ENCODE results near the gene IGSF22. TPM values are rescaled to one million over a fixed set of nuclear protein-coding genes. Genes with fewer than 3 reads are reported as not detected.

The IGSF22 gene
- total and polyA plus RNA-seq, 2 of the 13 experiments (the other 11 are each of a cell fraction or from before 2014, with no cell fraction given), result not detected

GRCh38 chr11:18706330-18707243 lies 19.4 kb downstream of the IGSF22 start:
- DNase-seq (ENCODE audit: low spot score) (no peak), ATAC-seq (no peak), FAIRE-seq (no peak)
- in situ Hi-C loops (cut with HindIII; ENCODE audit: extremely low pct_ligation_motif_present, low pct_unique_long_range_greater_than_20kb) (no loop called here), intact Hi-C loops (cut with micrococcal nuclease; ENCODE audit: unreplicated experiment) (no loop called here)
- Histone ChIP-seq H3K27me3 (ENCODE audit: control insufficient read depth in 1 of 2, insufficient read depth in 2 of 2, low read length in 2 of 2) (peaks cover 1 to 72% of the 10 kb centered on the region in 2 experiments; a peak in 4 of 5 replicates), H3K79me2 (ENCODE audit: insufficient read depth, low read length) (no peaks in the 10 kb centered on the region), H2AFZ (ENCODE audit: low read length) (no peak overlapping the region), H3K4me3 (replicated peaks in 1 of 3; ENCODE audit: insufficient read depth in 1 of 3, low read depth in 2 of 3, low read length in 3 of 3) (no peak overlapping the region), H3K27ac (ENCODE audit: extremely low read length, insufficient read depth, low read length) (no peak overlapping the region), H3K9ac (ENCODE audit: insufficient read depth, low read depth, low read length) (no peak overlapping the region), H3K4me1 (ENCODE audit: insufficient read depth, low read length) (no peaks in the 10 kb centered on the region), H3K9me3 (ENCODE audit: low read length) (no peaks in the 10 kb centered on the region), H4K20me1 (ENCODE audit: insufficient read depth, low read length) (no peaks in the 10 kb centered on the region), H3K4me2 (ENCODE audit: low read depth, low read length) (no peak overlapping the region), H3K36me3 (replicated peaks in 1 of 2; ENCODE audit: control insufficient read depth in 1 of 2, insufficient read depth in 2 of 2, low read length in 2 of 2) (no peaks in the 10 kb centered on the region)
- CTCF ChIA-PET (ENCODE audit: low intra/inter-chr PET ratio, low total read pairs), result no interaction called here
- POLR2A ChIA-PET, result no interaction called here
- no peak for TF ChIP-seq AGO1 (IDR thresholded peaks at IDR 0.05; ENCODE audit: low read depth, low read length, poor library complexity, severe bottlenecking)
- peak; percentile 65 for TF ChIP-seq CREB1 (IDR thresholded peaks at IDR 0.05)
- TF ChIP-seq CREB1 (CRISPR knock-in tag; IDR thresholded peaks at IDR 0.05), result no peak
- WGBS (ENCODE audit: low lambda C conversion rate), result 29% methylated on average over 33 of the region's 34 CpGs
- BruUV-seq (replicated peaks), result no TSS peak

GRCh38 chr11:18705651-18706281 lies 20.2 kb downstream of the IGSF22 start:
- H3K9ac ChIP-seq (ENCODE audit: insufficient read depth, low read depth, low read length), result no peak overlapping the region
- no peak for ATAC-seq

More at GRCh38 chr11:18705651-18706281, 20.2 kb downstream of the IGSF22 start:
- H3K36me3 ChIP-seq (replicated peaks in 1 of 2; ENCODE audit: control insufficient read depth in 1 of 2, insufficient read depth in 2 of 2, low read length in 2 of 2), result no peaks in the 10 kb centered on the region
- in situ Hi-C loops (cut with HindIII; ENCODE audit: extremely low pct_ligation_motif_present, low pct_unique_long_range_greater_than_20kb), result no loop called here
- no peaks in the 10 kb centered on the region for H3K9me3 ChIP-seq (ENCODE audit: low read length)
- 21% methylated on average over 2 of the region's 46 CpGs for WGBS (ENCODE audit: low lambda C conversion rate)
- TF ChIP-seq ZNF138 (CRISPR knock-in tag; IDR thresholded peaks at IDR 0.05; ENCODE audit: low read depth) (no peak), HNRNPLL (IDR thresholded peaks at IDR 0.05; ENCODE audit: low read depth, low read length, poor library complexity, severe bottlenecking) (no peak), CENPBD1 (CRISPR knock-in tag; IDR thresholded peaks at IDR 0.05; ENCODE audit: borderline replicate concordance, low read depth) (no peak), SYNCRIP (IDR thresholded peaks at IDR 0.05; ENCODE audit: insufficient read depth, low read depth, low read length) (no peak)
- H3K4me1 ChIP-seq (ENCODE audit: insufficient read depth, low read length), result no peaks in the 10 kb centered on the region
- no peaks in the 10 kb centered on the region for H3K79me2 ChIP-seq (ENCODE audit: insufficient read depth, low read length)
- BruUV-seq (replicated peaks), result no TSS peak
- DNase-seq (ENCODE audit: low spot score), result no peak
- no peak overlapping the region for H2AFZ ChIP-seq (ENCODE audit: low read length)
- ChIA-PET CTCF (ENCODE audit: low intra/inter-chr PET ratio, low total read pairs) (no interaction called here), POLR2A (no interaction called here)
- intact Hi-C loops (cut with micrococcal nuclease; ENCODE audit: unreplicated experiment), result no loop called here
- H3K4me2 ChIP-seq (ENCODE audit: low read depth, low read length), result no peak overlapping the region
- no peak overlapping the region for H3K27ac ChIP-seq (ENCODE audit: extremely low read length, insufficient read depth, low read length)
- FAIRE-seq, result no peak
- H4K20me1 ChIP-seq (ENCODE audit: insufficient read depth, low read length), result no peaks in the 10 kb centered on the region
- no peak overlapping the region; a peak in 1 of 6 replicates for H3K4me3 ChIP-seq (replicated peaks in 1 of 3; ENCODE audit: insufficient read depth in 1 of 3, low read depth in 2 of 3, low read length in 3 of 3)
- peaks cover 1 to 74% of the 10 kb centered on the region in 2 experiments; a peak in 4 of 5 replicates for H3K27me3 ChIP-seq (ENCODE audit: control insufficient read depth in 1 of 2, insufficient read depth in 2 of 2, low read length in 2 of 2)

All from HepG2 (cell line).